HL-60 (cell line): Measurements from ENCODE around the gene METTL16.

Experiments used
- DNase-seq, 2 experiments: peaks; one replicate each; pipeline ENCODE4 v3.0.0-alpha.2; 2010 to 2020; ENCODE audit warnings: low read depth in 1 of 2, low spot score in 1 of 2
- H3K27ac ChIP-seq: fragments of 250-450 bp; sonication (Bioruptor Pico); replicated peaks from 2 replicates; pipeline ENCODE4 v1.5.1; 2020; ENCODE audit warnings: mild to moderate bottlenecking, moderate library complexity
- H3K27me3 ChIP-seq: fragments of 250-450 bp; sonication (Bioruptor Pico); 2 replicates; pipeline ENCODE4 v1.5.1; 2021; ENCODE audit warnings: mild to moderate bottlenecking, moderate library complexity; ENCODE audit not compliant: insufficient read depth, poor library complexity, severe bottlenecking
- H3K4me3 ChIP-seq: replicated peaks from 2 replicates; pipeline ENCODE4 v1.5.1; 2011; ENCODE audit warnings: mild to moderate bottlenecking, control low read depth, low read length; ENCODE audit not compliant: insufficient read depth
- CTCF ChIP-seq: IDR thresholded peaks from one replicate; pipeline ENCODE4 v1.5.1; 2011; ENCODE audit warnings: low read length, control low read depth, inconsistent platforms; ENCODE audit not compliant: insufficient read depth
- GABPA ChIP-seq: IDR thresholded peaks from 2 replicates; pipeline ENCODE4 v1.6.1; 2012; ENCODE audit warnings: low read depth
- POLR2AphosphoS5 ChIP-seq: IDR thresholded peaks from 2 replicates; pipeline ENCODE4 v1.6.1; 2012; ENCODE audit warnings: low read depth
- REST ChIP-seq: IDR thresholded peaks from 2 replicates; pipeline ENCODE4 v1.6.1; 2012; ENCODE audit warnings: low read depth; ENCODE audit not compliant: insufficient replicate concordance
- SPI1 ChIP-seq: IDR thresholded peaks from 2 replicates; pipeline ENCODE4 v1.6.1; 2012; ENCODE audit warnings: low read depth, mild to moderate bottlenecking, borderline replicate concordance

METTL16 gene

GRCh38 chr17:2383628-2384167 lies 128.0 kb downstream of the METTL16 start:
- Histone ChIP-seq H3K27ac (no peak overlapping the region), H3K27me3 (no peaks in the 10 kb centered on the region), H3K4me3 (no peak overlapping the region)
- no peak for DNase-seq
- no peak for TF ChIP-seq REST
- no peak for TF ChIP-seq POLR2AphosphoS5
- no peak for TF ChIP-seq SPI1
- no peak for TF ChIP-seq CTCF
- TF ChIP-seq GABPA = no peak

GRCh38 chr17:2380950-2381649 lies 130.6 kb downstream of the METTL16 start:
- Histone ChIP-seq H3K4me3 (no peak overlapping the region), H3K27ac (no peak overlapping the region), H3K27me3 (no peaks in the 10 kb centered on the region)
- no peak for DNase-seq
- no peak for TF ChIP-seq SPI1
- no peak for TF ChIP-seq GABPA
- no peak for TF ChIP-seq CTCF
- no peak for TF ChIP-seq REST
- no peak for TF ChIP-seq POLR2AphosphoS5

- TF ChIP-seq REST = no peak
- TF ChIP-seq CTCF = no peak
- TF ChIP-seq GABPA = no peak
- no peak for TF ChIP-seq SPI1
- TF ChIP-seq POLR2AphosphoS5 = no peak
- H3K27ac ChIP-seq = no peak overlapping the region
- DNase-seq = no peak
- no peaks in the 10 kb centered on the region for H3K27me3 ChIP-seq
- no peak overlapping the region for H3K4me3 ChIP-seq
Observed at GRCh38 chr17:2380226-2380922, 131.3 kb downstream of the METTL16 start.
